ENCODE results near the gene AADACL4.
A peak's percentile ranks its signal among the peaks of the same experiment; 100 is the strongest.

Gene AADACL4

DNA sequence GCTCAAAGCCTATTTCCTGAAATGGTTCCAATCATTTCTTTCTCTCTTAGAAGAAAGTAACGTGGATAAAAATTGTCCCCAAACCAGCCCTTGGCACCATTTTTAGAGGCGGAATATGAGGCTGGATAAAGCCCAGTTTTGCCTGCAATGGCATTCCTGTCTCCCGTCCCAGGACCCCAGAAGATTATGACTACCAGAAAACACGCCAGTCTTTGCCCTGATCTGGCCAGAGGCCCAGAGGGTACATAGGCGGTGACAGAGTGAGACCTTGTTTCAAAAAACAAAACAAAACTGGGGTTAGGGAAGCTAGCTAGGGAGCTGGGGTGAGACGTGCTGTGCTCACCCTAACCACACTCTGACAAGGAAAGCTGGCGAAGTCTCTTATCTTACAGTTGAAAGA is at the start of gene AADACL4:
Gene AADACL4 (plus strand): TSS at position 301 of the 400 bp plus-strand sequence. CDS start 462 bp downstream, outside the sequence.
- Histone ChIP-seq H3K27ac (ENCODE audit: extremely low read depth, low read depth, low read length) (no peak within 1 kb of the TSS), H3K36me3 (ENCODE audit: control insufficient read depth in 2 of 2, insufficient read depth in 1 of 2, low read length in 2 of 2) (no peaks in the 10 kb centered on the region), H3K9me3 (ENCODE audit: control insufficient read depth, insufficient read depth, low read depth, low read length) (no peaks in the 10 kb centered on the region), H3K4me3 (ENCODE audit: low read depth, low read length) (no peak within 1 kb of the TSS), H3K4me1 (ENCODE audit: control insufficient read depth, insufficient read depth, low read length) (no peaks in the 10 kb centered on the region)
- ChIA-PET CTCF (interaction anchor here (0.6 to 1.7 kb wide), 2 partner anchors 8 to 15 kb away, joined by 3 read pairs; no protein-coding TSS in a partner anchor), POLR2A (interaction anchor here (0.7 kb wide), 1 partner anchor 1084 kb away, joined by 6 read pairs; no protein-coding TSS in a partner anchor)
- TF ChIP-seq MZF1 (tag by site-specific recombination; IDR thresholded peaks at IDR 0.05; ENCODE audit: borderline replicate concordance), result no peak
- no peak for TF ChIP-seq ZNF292 (tag by site-specific recombination; IDR thresholded peaks at IDR 0.05; ENCODE audit: borderline replicate concordance, low read depth)
- no peak for TF ChIP-seq ZNF664 (tag by site-specific recombination; IDR thresholded peaks at IDR 0.05)
- TF ChIP-seq ZNF324 (tag by site-specific recombination; IDR thresholded peaks at IDR 0.05), result no peak
- TF ChIP-seq MYNN (tag by site-specific recombination; IDR thresholded peaks at IDR 0.05; ENCODE audit: borderline replicate concordance), result no peak
- TF ChIP-seq ZBTB21 (tag by site-specific recombination; IDR thresholded peaks at IDR 0.05), result no peak
- TF ChIP-seq ZNF610 (tag by site-specific recombination; IDR thresholded peaks at IDR 0.05; ENCODE audit: borderline replicate concordance), result no peak
- TF ChIP-seq ZBTB48 (tag by site-specific recombination; IDR thresholded peaks at IDR 0.05), result no peak
- TF ChIP-seq ZNF561 (tag by site-specific recombination; IDR thresholded peaks at IDR 0.05; ENCODE audit: borderline replicate concordance), result no peak
- no peak for TF ChIP-seq ZNF157 (tag by site-specific recombination; IDR thresholded peaks at IDR 0.05)
- no peak for TF ChIP-seq ZNF585B (tag by site-specific recombination; IDR thresholded peaks at IDR 0.05)
- TF ChIP-seq, protein P1, sequence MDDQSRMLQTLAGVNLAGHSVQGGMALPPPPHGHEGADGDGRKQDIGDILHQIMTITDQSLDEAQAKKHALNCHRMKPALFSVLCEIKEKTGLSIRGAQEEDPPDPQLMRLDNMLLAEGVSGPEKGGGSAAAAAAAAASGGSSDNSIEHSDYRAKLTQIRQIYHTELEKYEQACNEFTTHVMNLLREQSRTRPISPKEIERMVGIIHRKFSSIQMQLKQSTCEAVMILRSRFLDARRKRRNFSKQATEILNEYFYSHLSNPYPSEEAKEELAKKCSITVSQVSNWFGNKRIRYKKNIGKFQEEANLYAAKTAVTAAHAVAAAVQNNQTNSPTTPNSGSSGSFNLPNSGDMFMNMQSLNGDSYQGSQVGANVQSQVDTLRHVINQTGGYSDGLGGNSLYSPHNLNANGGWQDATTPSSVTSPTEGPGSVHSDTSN (CRISPR knock-in tag; IDR thresholded peaks at IDR 0.05), result no peak
- no peak for TF ChIP-seq ZNF621 (tag by site-specific recombination; IDR thresholded peaks at IDR 0.05)
- no peak for TF ChIP-seq ZNF140 (tag by site-specific recombination; IDR thresholded peaks at IDR 0.05)
- TF ChIP-seq TRIM28 (IDR thresholded peaks at IDR 0.05; ENCODE audit: borderline replicate concordance, low read length), result no peak
- no peak for TF ChIP-seq OSR2 (tag by site-specific recombination; IDR thresholded peaks at IDR 0.05)
- no peak for TF ChIP-seq ZNF670 (tag by site-specific recombination; IDR thresholded peaks at IDR 0.05; ENCODE audit: low read depth)
- no peak for TF ChIP-seq HOXA7 (CRISPR knock-in tag; IDR thresholded peaks at IDR 0.05; ENCODE audit: borderline replicate concordance)
- TF ChIP-seq ZFHX2 (tag by site-specific recombination; conservative IDR thresholded peaks at IDR 0.05), result no peak

DNA sequence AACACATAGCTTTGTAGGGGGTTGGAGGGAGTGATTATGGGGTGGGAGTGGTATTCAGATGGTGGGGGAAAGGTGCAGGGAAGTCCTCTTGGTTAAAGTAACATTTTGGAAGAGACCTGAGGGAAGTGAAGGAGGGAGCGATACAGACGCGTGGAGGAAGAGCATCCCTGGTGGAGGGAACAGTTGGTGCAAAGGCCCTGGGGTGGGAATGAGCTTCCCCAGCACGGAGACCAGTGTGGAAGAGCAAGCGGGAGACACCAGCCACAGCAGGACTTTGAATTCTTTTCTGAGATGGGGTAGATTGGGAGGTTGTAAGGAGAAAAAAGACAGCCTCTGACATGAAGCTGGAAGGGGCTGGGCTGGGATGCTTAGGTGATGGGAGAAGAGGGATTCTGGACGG is 49.4 kb upstream of the AADACL4 start:
- no peak overlapping the region for H3K4me3 ChIP-seq (ENCODE audit: low read depth, low read length)
- ChIA-PET CTCF (interaction anchor here (0.6 to 1.4 kb wide), 5 partner anchors 14 to 1275 kb away, joined by 3 to 6 read pairs (median 4); partner anchors contain the start of gene DHRS3), POLR2A (interaction anchor here (3.1 to 3.6 kb wide), 2 partner anchors 23 to 116 kb away, joined by 15 to 101 read pairs; partner anchors contain the start of gene DHRS3)
- peaks cover 0 to 7% of the 10 kb centered on the region in 2 experiments; a peak in 1 of 3 replicates for H3K36me3 ChIP-seq (ENCODE audit: control insufficient read depth in 2 of 2, insufficient read depth in 1 of 2, low read length in 2 of 2)
- H3K9me3 ChIP-seq (ENCODE audit: control insufficient read depth, insufficient read depth, low read depth, low read length), result no peaks in the 10 kb centered on the region
- H3K4me1 ChIP-seq (ENCODE audit: control insufficient read depth, insufficient read depth, low read length), result peaks cover 8% of the 10 kb centered on the region
- TF ChIP-seq ZNF623 (tag by site-specific recombination; IDR thresholded peaks at IDR 0.05), result peak; percentile 96
- TF ChIP-seq ZBTB8A (tag by site-specific recombination; IDR thresholded peaks at IDR 0.05), result no peak
- H3K27ac ChIP-seq (ENCODE audit: extremely low read depth, low read depth, low read length), result peak overlapping the region; percentile 37; the same call in 1 of the 2 replicates

DNA sequence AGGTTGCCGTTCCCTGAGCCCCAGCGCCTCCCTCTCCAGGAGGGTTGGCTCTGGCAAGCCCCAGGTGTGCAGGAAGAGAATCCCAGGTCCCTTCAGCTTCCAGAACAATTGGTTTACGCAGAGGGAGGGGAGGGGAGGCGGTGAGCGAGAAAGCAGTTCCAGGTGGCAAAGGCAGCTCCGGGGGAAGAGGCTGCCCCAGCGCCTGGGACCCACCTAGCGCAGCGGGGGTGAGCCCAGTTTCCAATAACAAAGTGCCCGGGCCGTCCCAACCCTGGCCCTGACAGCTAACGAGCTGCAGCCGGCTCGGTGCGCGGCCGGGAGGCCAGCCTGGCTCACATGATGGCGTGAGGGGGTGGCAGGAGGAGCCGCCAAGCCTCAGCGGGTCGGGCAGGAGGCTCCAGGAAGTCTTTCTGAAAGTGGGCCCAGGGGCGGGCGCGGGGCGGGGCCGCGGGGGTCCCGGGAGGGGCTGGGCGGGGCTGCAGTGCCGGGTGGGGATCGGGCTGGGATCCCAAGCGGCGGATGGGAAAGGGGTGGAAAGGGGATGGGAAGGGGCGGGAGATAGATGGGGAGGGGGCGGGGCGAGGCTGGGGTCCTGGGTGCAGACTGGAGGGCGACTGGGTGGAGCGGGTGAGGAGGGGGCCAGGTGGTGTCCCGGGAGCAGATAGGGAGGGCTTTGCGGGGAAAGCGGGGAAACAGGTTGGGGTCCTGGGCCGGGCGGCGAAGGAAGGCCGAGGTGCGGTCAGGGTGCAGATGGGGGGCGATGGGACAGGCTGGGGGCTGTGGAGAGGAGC is 48.7 kb upstream of the AADACL4 start:
- Histone ChIP-seq H3K4me3 (ENCODE audit: low read depth, low read length) (peak overlapping the region; percentile 17), H3K9me3 (ENCODE audit: control insufficient read depth, insufficient read depth, low read depth, low read length) (no peaks in the 10 kb centered on the region), H3K4me1 (ENCODE audit: control insufficient read depth, insufficient read depth, low read length) (peaks cover 8% of the 10 kb centered on the region), H3K36me3 (ENCODE audit: control insufficient read depth in 2 of 2, insufficient read depth in 1 of 2, low read length in 2 of 2) (peaks cover 0 to 7% of the 10 kb centered on the region in 2 experiments; a peak in 1 of 3 replicates), H3K27ac (ENCODE audit: extremely low read depth, low read depth, low read length) (peak overlapping the region; percentile 48; the same call in 1 of the 2 replicates)
- CTCF ChIA-PET, result interaction anchor here (0.6 to 1.5 kb wide), 7 partner anchors 9 to 66 kb away, joined by 3 to 8 read pairs (median 5); partner anchors contain the start of gene DHRS3
- POLR2A ChIA-PET, result interaction anchor here (1.3 to 3.6 kb wide), 5 partner anchors 9 to 117 kb away, joined by 5 to 101 read pairs (median 7); partner anchors contain the start of gene DHRS3
- TF ChIP-seq, protein P2, sequence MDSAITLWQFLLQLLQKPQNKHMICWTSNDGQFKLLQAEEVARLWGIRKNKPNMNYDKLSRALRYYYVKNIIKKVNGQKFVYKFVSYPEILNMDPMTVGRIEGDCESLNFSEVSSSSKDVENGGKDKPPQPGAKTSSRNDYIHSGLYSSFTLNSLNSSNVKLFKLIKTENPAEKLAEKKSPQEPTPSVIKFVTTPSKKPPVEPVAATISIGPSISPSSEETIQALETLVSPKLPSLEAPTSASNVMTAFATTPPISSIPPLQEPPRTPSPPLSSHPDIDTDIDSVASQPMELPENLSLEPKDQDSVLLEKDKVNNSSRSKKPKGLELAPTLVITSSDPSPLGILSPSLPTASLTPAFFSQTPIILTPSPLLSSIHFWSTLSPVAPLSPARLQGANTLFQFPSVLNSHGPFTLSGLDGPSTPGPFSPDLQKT (IDR thresholded peaks at IDR 0.05; ENCODE audit: borderline replicate concordance, low read depth, low read length), result no peak
- TF ChIP-seq SP2 (tag by site-specific recombination; IDR thresholded peaks at IDR 0.05), result peak; percentile 24; the same call in 1 of the 2 replicates
- peak; percentile 71 for TF ChIP-seq KLF1 (tag by site-specific recombination; IDR thresholded peaks at IDR 0.05)
- TF ChIP-seq, protein P3, sequence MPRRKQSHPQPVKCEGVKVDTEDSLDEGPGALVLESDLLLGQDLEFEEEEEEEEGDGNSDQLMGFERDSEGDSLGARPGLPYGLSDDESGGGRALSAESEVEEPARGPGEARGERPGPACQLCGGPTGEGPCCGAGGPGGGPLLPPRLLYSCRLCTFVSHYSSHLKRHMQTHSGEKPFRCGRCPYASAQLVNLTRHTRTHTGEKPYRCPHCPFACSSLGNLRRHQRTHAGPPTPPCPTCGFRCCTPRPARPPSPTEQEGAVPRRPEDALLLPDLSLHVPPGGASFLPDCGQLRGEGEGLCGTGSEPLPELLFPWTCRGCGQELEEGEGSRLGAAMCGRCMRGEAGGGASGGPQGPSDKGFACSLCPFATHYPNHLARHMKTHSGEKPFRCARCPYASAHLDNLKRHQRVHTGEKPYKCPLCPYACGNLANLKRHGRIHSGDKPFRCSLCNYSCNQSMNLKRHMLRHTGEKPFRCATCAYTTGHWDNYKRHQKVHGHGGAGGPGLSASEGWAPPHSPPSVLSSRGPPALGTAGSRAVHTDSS (tag by site-specific recombination; IDR thresholded peaks at IDR 0.05), result no peak
- TF ChIP-seq, protein P4, sequence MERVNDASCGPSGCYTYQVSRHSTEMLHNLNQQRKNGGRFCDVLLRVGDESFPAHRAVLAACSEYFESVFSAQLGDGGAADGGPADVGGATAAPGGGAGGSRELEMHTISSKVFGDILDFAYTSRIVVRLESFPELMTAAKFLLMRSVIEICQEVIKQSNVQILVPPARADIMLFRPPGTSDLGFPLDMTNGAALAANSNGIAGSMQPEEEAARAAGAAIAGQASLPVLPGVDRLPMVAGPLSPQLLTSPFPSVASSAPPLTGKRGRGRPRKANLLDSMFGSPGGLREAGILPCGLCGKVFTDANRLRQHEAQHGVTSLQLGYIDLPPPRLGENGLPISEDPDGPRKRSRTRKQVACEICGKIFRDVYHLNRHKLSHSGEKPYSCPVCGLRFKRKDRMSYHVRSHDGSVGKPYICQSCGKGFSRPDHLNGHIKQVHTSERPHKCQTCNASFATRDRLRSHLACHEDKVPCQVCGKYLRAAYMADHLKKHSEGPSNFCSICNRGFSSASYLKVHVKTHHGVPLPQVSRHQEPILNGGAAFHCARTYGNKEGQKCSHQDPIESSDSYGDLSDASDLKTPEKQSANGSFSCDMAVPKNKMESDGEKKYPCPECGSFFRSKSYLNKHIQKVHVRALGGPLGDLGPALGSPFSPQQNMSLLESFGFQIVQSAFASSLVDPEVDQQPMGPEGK (tag by site-specific recombination; IDR thresholded peaks at IDR 0.05), result 0 out of 2 replicates have a peak, but pooled peaks have one; percentile 24
